Fibroblast of upper back skin (primary cell): ENCODE results near the gene ZNF70.
A peak's percentile ranks its signal among the peaks of the same experiment; 100 is the strongest.

Experiments used
- DNase-seq: peaks from one replicate; pipeline ENCODE4 v3.0.0-alpha.2; 2013

Gene ZNF70

DNA sequence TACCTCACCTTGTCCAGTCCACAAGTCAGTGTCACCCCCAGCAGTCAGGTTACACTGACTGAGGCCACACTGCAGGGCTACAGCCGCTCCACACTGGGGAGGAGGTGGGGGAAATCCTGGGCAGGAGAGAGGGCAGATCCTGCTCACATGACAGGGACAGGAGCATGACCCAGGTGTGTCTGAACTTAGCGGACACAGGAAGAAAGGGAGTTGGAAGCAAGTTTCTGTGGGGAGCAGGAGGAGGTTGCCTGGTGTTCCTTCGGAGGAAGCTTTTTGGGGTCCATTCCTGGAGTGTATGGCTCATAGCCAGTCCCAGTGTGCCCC is 27.6 kb upstream of the ZNF70 start:
- no peak for DNase-seq

DNA sequence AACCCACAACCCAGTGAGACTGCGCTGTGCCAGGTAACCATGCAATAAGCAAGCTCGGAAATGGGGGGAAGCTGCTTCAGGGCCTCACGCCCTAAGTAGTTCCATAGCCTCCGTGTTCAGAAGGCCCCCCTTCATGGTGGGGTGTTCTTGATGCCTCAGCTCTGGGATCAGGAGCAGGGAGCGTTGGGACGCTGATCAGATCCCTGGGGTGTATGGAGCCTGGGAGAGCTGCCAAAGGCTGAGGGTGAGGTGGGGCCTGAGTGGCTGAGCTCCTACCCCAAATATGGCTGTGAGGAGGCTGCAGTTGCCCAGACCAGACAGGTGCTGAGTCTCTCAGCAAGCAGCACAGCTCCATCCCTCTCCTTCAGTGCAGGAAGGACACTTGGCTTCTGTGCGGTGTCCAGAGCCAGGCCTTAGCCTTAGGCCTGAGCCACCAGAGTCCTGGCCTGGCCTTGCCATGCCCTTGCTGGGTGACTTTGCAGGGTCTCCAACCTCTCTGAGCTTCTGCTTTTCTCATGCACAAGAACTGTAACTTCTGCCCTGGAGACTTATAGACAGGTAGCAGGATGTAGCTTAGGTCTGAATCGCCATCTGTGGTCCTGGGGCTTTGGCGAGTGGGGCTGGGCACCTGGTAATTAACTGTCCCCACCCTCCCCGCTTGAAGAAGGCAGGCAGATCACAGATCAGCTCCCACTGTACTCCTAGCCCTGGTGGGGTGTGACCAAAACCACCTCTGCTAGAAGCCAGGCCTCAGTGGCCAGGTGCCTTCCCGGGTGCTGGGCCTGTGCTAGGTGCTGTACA is 27.1 kb upstream of the ZNF70 start:
- no peak for DNase-seq

DNA sequence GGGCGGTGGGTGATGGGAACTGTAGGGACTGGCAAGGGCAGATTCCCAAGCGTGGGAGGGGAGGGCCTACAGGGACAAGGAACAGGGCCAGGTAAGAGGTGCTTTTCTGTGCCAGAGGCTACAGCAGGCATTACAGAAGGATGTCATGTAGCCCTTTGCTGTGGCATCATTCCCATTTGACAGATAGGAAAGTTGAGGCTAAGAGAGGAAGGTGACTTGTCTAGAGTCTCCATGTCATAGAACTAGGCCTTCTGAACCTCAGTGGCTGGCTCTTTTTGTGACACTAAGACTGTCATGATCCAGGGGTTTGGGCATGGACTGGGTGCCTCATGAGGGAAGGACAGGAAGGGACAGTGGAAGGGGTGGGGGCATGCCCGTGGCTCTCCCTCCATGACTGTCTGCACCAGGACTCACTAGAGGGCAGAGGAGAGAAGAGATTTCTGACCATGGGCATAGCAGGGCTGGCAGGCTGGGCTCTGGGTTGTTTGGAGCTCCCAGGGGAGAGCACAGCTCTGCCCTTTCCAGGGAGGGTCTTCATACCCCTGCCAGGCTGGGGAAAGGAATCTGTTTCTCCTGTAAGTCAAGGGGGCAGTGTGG is 25.0 kb upstream of the ZNF70 start:
- no peak for DNase-seq

DNA sequence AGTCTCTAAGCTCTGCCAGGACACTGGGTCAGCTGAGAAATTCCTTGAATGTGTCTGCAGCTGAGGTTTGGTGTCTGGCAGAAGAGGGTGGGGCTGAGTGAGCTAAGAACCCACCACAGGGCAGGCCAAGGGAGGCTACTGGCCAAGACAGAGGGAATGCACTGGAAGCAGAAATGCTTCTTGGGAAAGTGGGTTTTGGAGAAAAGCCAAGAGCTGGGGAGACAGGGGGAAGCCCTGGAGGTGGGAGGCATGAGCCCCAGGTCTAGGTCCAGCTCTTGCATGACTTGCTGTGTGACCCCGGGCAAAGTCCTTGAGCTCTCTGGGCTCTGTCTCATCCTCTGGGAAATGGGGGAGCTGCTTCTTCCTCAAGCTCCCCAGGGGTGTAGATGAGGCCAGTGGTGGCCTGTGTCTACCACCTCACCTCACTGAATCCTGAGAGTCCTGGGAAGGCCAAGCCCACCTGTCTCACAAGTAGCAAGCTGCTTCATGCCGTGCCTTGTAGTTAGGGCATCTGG is 24.1 kb upstream of the ZNF70 start:
- DNase-seq = peak; percentile 56

DNA sequence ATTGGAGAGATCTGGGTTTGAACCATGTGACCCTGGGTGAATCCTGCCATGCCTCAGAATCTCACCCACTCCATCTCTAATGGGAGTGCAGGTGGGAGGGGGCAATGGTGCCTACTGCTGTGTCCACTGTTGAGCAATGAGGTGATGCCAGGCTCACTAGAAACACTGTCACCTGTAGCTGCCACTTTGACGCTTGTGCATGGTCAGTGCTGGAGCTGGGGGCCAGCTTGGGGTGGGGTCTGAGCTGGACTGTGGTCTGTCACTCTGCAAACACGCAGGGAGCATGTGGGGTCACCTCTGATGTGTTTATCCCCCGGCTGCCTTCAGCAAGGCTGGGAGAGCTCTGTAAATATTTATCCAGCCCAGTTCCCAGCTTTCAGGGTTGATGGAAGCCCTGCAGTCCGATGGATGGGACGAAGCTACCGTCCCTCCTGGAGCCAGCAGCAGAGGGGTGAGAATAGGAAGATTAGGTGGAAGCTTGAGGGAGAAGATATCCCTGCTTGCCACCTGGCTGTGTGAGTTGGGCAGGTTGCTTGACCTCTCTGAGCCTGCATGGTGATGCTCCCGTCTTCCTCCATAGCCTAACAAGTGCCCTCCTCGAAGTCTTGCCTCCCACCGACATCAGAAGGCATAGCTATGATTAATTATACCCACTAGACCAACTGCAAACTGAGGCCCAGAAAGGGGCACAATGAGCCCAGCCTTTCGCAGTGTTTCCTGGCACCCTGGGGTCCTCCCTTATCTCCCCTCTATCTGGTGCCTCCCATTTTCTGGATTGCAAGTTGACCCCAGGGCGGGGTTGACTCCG is 23.4 kb upstream of the ZNF70 start:
- no peak for DNase-seq

DNA sequence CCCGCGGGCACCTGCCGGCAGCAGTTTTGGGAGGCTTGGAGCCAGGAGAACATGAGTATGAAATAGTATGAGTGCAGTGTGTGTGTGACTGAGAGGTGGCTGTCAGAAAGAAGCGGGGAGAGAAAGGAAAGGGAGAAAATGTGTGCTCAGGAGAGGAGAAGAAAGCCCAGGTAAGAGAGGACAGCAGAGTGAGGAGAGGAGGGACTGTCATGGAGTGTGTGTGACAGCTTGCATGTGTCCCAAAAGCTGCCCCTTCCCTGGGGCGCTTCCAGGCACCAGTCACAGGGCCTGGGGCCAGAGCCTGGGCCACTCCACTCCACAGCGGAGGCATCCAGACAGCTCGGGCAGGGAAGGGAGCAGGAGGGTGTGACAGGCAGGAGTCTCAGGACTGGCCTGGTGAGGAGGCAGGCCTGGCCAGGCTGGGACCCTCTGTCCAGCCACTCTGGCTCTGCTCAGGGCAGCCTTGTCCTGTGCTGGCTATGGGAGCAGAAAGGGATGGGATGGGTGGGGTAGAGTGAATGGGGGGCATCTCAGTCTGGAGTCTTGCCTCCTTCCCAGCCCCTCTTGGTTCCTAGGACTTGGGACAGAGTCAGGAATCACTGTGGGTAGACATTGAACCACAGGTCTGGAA is 22.7 kb upstream of the ZNF70 start:
- no peak for DNase-seq

DNA sequence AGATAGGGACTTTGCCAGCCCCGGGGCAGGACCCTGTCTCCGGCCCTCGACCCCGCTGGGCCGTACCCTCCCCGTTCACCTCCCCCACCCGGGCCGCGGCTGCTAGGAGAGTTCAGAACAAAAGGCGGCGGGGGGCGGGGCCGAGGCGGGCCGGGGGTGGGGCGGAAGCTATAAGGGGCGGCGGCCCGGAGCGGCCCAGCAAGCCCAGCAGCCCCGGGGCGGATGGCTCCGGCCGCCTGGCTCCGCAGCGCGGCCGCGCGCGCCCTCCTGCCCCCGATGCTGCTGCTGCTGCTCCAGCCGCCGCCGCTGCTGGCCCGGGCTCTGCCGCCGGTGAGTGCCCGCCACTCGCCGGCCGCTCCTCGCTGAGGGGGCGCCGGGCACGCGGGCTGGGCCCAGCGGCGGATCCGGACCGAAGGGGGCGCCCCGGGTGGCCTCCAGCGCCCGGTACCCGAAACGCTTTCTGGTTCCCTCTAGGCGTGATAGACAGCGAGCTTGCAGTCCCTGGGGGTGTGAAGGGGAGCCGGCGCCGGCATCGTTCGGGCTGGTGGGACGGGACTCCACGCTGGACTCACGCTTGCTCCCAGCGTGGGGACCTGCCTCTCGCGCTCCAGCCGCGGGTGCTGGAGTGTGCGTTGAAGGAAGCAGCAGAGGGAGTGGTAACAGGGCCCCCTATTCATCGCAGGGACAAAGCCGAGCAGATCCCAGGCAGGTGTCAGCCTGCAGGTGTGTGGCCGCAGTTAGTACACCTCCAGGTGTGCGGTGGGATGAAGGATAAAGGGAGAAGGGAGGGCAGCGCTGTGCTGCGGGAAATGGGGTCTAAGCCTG is 21.9 kb upstream of the ZNF70 start, which contains the start of gene MMP11:
MMP11 (plus strand) TSS at position 201 of the 825 bp plus-strand sequence; CDS start at position 223, 22 bp downstream.
- peak; percentile 36 for DNase-seq

DNA sequence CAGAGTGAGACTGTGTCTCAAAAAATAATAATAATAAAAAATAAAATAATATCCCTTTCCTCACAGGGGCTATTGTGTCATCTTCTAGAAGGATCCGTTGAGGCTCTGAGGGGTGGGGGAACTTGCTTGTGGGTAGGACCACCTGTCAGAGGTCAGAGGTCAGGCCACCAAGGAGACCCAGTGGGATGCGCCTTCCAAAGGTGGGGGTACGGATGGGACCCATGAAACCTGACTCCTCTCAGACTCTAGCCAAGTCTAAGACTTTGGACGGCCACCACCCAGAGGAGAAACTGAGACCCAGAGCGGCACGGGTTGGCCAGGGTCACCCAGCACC is 21.4 kb upstream of the ZNF70 start:
- DNase-seq = no peak

DNA sequence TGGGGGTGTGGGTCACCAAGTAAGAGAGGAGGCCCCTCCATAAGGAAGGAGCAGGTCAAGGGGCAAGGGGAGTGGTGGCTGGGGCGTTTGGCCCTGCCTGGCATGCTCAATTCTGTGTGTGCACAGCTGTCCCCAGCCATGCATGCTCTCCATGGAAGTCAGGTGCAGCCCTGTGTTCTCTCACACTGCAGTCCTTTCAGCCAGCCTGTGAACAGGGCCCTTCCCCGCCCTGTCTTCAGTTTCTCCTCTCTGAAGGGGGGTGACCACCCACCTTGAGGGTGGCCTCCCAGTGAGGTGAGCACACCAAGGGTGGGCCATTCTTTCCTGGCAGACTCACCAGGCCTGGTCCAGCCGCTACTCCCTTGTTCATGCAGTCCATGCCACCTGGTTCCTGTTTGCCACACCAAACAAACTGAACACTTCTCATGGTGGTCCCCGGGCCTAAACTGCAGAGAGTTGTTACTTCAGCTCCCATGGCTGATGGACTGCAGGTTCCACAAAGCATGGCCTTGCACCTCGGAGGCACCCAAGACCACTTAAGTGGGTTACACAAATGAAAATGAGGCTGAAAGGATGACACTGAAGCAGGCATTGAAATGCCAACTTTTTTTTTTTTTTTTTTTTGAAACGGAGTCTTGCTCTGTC is 18.5 kb upstream of the ZNF70 start:
- DNase-seq = no peak

DNA sequence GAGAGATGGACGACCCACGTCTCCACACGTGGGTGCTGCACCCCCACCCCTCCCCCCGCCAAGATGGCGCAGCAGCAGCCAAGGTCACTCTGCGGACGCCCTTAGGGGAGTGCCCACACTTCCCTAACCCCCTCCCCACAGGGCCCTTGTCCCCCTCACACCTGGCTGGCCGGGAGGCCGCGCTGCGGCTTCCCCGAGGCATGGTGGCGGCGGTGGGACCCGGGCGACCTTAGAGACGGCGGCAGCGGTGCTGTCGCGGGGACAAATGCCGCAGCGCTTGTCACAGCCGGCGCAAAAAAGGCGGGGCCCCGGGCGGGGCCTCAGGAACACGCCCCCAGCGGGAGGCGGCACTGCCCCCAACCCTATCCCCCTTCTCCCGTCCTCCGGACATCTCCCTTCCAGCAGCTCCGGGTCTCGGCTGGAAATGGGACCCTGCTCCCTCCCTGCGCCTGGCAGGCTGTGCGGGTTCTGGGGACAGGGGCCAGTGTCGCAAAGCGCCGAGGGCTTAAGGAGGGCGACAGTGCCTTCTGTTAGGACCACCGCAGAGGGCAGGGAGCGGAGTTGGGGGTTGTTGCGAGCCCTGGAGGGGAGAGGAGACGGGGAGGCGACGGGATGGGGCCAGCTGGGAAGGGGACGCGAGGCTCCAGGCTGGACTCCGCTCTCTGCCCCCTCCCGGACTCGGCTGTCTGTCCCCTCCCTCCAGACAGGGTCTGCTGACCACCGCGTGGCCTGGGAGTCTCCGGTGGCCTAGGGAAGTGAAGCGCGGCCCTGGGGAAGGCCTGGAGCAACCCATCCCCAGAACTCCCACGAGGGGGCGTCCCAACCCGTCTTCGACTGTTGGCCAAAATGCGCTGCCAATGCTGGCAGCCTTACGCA is 17.0 kb upstream of the ZNF70 start, which contains the start of gene CHCHD10:
CHCHD10 (minus strand) TSS at position 300 of the 876 bp plus-strand sequence; CDS start at position 202, 98 bp downstream.
- peak; percentile 69 for DNase-seq

DNA sequence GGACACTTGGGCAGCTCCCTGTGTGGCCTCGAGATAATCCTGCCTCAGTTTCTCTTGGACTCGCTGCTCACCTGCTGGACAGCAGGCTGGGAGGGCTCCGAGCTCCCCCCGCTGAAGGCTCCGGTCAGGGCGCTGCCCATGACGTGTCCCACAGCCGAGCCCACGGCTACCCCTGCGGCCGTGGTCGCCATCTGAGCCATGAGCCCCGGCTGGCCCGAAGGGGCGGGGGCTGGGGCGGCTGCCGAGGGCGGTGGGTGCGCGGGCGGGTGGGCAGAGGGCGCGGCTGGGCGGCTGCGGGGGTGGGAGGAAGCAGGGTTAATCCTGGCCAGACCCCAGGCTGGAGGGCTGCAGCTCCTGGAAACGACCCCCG is 16.4 kb upstream of the ZNF70 start:
- DNase-seq = no peak

DNA sequence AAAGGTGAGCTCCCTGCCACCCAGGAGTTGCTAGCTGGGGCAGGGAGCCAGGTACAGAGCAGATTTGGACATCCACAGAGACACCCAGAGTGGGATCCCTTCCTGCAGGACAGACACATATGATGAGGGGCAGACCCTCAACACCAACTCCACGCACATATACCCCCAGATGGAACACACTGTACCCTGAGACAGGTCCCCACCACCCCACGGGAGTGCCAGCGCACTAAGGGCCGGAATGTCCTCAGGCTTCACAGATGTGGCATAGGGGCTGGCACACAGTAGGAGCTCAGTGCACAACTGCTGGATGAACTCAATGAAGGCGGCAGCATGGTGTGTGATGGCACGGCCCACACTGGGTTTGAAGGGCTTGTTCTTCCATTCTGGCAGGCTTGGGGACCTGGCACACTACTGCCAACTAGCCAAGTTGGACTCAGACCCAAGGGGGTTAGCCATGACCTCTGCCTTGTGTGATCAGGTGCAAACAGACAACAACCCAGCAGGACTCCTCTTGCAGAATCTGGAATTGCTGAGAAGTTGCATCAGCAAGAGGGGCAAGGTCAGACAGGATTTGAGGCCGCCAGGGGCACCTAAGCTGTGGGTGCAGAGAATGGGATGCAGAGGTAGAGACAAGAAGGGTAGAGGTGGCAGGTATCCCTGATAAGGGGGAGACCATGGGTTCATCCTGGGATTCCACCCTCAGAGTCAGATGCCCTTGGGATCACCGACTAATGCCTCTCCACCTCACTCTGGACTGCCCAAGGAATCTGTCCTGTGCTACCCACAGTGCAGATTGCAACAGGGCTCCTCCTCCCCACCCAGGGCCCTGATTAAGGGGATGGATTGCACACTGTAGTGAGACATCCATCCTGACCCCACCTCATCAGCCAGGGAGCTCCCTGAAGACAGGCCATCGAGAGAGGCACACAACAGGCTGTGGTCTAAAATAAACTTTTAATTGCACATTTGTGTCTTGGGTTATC is 14.3 kb upstream of the ZNF70 start:
- no peak for DNase-seq

DNA sequence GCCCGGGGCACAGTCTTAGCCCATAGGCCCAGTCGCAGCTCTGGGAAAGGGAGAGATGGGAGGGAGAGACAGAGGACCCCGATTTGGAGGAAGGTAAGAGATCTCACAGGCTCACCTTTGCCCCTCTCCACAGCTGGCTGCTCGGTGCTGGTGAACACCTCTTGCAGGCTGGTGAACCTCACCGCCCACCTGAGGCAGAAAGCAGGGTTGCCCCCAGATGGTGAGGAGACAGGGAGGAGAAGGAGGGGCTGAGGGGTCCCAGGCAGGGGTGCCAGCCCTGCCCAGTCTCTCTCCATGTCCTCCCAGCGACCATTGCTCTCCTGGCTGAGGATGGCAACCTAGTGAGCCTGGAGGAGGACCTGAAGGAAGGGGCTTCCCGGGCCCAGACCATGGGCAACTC is 13.0 kb upstream of the ZNF70 start:
- DNase-seq = no peak

DNA sequence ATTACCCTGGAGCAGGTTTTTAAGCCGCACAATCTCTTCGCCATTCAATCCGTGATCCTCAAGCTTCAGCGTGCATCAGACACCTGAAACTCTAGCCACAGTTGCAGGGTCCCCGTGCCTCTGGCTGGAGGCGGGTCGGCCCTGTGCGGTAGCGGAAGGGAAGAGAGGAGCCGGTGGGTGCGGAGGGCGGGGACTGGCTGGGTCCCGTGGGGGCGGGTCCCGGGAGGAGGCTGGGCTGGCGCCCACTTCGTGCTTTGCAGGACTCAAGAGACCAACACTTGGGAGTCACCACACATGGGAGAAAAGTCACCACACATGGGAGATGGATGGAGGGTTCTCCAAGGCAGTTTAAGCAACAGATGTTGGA is 12.7 kb upstream of the ZNF70 start:
- DNase-seq = no peak

DNA sequence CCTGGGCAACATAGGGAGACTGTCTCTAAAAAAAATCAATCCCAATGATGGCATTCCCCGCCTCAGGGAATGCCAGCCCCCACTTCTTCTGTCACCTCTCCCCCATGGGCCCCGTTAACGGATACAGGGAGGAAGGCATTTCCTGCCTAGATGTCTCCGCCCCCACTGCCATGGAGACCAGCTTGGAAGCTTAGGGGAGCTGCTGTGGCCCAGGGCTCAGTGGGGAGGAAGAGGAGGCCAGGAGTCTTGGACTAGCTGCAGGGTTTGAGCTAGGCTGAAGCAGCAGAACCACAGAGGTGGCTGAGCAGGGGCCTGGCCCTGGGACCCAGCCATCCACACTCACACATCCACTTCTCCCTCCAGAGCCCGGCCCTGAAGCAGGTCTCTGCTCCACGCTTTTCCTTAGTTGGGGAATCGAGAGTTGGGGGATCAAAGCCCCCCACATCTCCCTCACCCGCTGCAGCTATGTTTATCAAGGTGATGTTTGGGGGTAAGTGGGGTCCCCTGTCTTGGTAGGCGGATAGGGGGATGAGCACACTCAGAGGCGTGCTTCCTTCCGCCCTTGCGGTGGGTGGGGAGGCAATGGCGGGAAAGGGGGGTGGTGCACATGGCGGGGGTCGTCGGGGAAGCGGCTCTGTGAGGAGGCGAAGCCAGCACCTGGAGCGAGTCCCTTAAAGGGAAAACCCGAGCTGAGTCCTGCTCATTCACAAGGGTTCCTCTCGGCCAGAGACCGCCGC is 12.1 kb upstream of the ZNF70 start, which contains the start of gene C22orf15:
C22orf15 (plus strand) TSS at position 149 of the 737 bp plus-strand sequence; CDS start at position 466, 317 bp downstream.
- DNase-seq = peak; percentile 68

DNA sequence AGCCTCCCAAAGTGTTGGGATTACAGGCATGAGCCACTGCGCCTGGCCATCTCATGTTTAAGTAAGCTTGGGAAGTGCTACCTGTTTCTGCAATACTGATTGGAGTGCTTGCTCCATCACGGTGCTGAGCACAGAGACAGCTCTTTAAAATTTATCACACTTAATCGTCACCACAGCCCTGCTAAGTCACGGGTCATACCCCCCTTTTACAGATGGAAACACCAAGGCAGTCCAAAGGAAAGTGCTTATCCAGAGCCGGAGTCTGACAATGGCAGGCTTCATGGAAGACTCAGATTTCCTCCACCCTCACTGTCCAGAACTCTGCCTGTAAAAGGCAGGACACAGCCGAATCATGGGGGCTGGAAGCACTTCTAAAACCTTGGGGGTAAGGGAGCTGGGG is 9.1 kb upstream of the ZNF70 start:
- DNase-seq = no peak

DNA sequence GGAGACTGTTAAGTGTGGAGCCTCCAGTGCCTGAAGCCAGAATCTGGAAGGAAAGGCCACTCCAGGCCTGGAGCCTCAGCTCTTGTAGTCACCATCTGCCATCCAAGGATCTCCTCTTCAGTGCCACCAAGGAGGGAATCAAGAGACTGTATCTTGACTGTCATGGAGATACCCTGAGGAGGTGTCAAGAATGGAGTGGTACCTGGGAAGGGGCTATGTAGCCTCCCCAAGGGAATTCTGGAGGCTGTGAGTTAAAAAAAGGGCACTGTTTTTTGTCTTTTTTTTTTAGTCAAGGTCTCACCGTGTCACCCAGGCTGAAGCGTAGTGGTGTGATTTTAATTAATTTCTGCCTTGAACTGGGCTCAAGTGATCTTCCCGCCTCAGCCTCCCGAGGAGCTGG is 8.7 kb upstream of the ZNF70 start:
- DNase-seq = no peak

DNA sequence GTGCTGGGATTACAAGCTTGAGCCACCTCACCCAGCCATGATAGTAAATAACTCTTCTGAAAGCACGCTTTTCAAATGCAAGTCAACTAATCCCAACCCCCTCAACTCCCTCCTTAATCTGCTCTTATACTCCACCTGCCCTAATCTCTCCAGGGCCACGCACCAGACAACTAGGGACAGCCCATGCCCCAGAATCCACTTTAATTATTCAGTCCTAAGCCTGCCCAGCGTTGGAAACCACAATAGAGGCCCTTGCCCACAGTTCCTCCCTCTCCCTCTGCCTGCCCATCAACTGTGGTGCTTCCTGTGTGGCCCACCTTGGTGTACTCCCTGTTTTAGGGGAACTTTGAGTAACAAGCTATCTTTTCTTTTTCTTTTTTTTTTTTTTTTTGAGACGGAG is 6.0 kb upstream of the ZNF70 start:
- no peak for DNase-seq

DNA sequence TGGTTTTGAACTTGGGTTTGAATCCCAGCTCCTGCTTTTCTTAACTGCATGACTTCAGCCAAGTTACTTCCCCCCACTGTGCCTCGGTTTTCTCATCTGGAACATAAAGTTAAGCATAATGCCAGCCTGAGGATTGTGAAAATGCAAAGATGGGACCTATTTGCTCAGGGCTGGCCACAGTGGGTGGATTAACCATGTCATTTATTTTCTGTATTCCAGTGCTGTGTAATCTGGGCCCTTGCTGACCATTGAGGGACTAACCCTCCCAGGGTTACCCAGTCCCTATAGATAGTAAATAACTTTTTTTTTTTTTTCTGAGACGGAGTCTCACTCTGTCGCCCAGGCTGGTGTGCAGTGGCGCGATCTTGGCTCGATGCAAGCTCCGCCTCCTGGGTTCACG is 4.8 kb upstream of the ZNF70 start:
- no peak for DNase-seq
